Neuronal stem cell (in vitro differentiated cells): ENCODE measurements around the gene DDX39A.
"Not testable (repeated sequence)": the region's sequence is repeated elsewhere in the genome, so short reads cannot be mapped to it uniquely, and the experiment has no call there.

ENCODE experiments used
- DNase-seq: peaks from one replicate; pipeline ENCODE4 v3.0.0-alpha.2; 2013; ENCODE audit warnings: low spot score
- H2AFZ ChIP-seq: one replicate; pipeline ENCODE4 v1.6.1; 2013; ENCODE audit warnings: mild to moderate bottlenecking, low read length, inconsistent platforms
- H2AK5ac ChIP-seq: 2 replicates; pipeline ENCODE4 v1.6.1; 2013; ENCODE audit warnings: low read depth, mild to moderate bottlenecking, inconsistent platforms, low read length, moderate library complexity, mixed read lengths
- H2BK120ac ChIP-seq: 2 replicates; pipeline ENCODE4 v1.6.1; 2013; ENCODE audit warnings: low read depth, mild to moderate bottlenecking, inconsistent platforms, low read length, moderate library complexity, mixed read lengths
- H2BK12ac ChIP-seq: one replicate; pipeline ENCODE4 v1.6.1; 2013; ENCODE audit warnings: low read length, inconsistent platforms
- H2BK15ac ChIP-seq: 2 replicates; pipeline ENCODE4 v1.6.1; 2013; ENCODE audit warnings: mild to moderate bottlenecking, low read length, inconsistent platforms, mixed read lengths
- H2BK5ac ChIP-seq: one replicate; pipeline ENCODE4 v1.6.1; 2013; ENCODE audit warnings: inconsistent platforms, mild to moderate bottlenecking, low read length, moderate library complexity
- H3K14ac ChIP-seq: one replicate; pipeline ENCODE4 v1.6.1; 2013; ENCODE audit warnings: low read length, inconsistent platforms
- H3K18ac ChIP-seq: 2 replicates; pipeline ENCODE4 v1.6.1; 2013; ENCODE audit warnings: low read length, inconsistent platforms
- H3K23ac ChIP-seq: 2 replicates; pipeline ENCODE4 v1.6.1; 2013; ENCODE audit warnings: low read depth, mild to moderate bottlenecking, mixed read lengths, low read length, inconsistent platforms; ENCODE audit not compliant: poor library complexity
- H3K27ac ChIP-seq: replicated peaks from 3 replicates; pipeline ENCODE4 v1.5.1; 2013; ENCODE audit warnings: low read length, inconsistent platforms
- H3K27me3 ChIP-seq, 3 experiments: 2 replicates each; pipeline ENCODE4 v1.6.1; 2013; ENCODE audit warnings: low read length in 3 of 3, mild to moderate bottlenecking in 2 of 3, inconsistent platforms in 1 of 3, low read depth in 1 of 3, mixed read lengths in 1 of 3, moderate library complexity in 1 of 3; ENCODE audit not compliant: control insufficient read depth in 3 of 3, insufficient read depth in 3 of 3
- H3K36me3 ChIP-seq, 2 donors: replicated peaks in 1 of 2; 2 replicates each; pipeline ENCODE4 v1.6.1; 2013; ENCODE audit warnings: low read length in 2 of 2; ENCODE audit not compliant: control insufficient read depth in 2 of 2, insufficient read depth in 2 of 2
- H3K4ac ChIP-seq: 2 replicates; pipeline ENCODE4 v1.6.1; 2013; ENCODE audit warnings: inconsistent platforms, mild to moderate bottlenecking, low read length, moderate library complexity
- H3K4me1 ChIP-seq, 2 donors: 1 replicate in 1 of 2; 2 replicates in 1 of 2; pipeline ENCODE4 v1.6.1; 2013; ENCODE audit warnings: low read length in 2 of 2, low read depth in 1 of 2; ENCODE audit not compliant: control insufficient read depth in 2 of 2, insufficient read depth in 1 of 2
- H3K4me2 ChIP-seq: one replicate; pipeline ENCODE4 v1.6.1; 2013; ENCODE audit warnings: mild to moderate bottlenecking, low read length, inconsistent platforms; ENCODE audit not compliant: insufficient read depth, poor library complexity, severe bottlenecking
- H3K4me3 ChIP-seq, 2 donors: 2 replicates each; pipeline ENCODE4 v1.5.1; 2013; ENCODE audit warnings: low read length in 2 of 2, mild to moderate bottlenecking in 2 of 2, inconsistent platforms in 1 of 2, moderate library complexity in 1 of 2
- H3K79me1 ChIP-seq: one replicate; pipeline ENCODE4 v1.6.1; 2013; ENCODE audit warnings: low read depth, mild to moderate bottlenecking, inconsistent platforms, low read length, moderate library complexity
- H3K9ac ChIP-seq: one replicate; pipeline ENCODE4 v1.6.1; 2013; ENCODE audit warnings: mild to moderate bottlenecking, low read depth, low read length, inconsistent platforms; ENCODE audit not compliant: poor library complexity
- H3K9me3 ChIP-seq, 2 donors: replicated peaks in 1 of 2; 2 replicates each; pipeline versions ENCODE3 to v1.6.1; 2013; ENCODE audit warnings: low read length in 2 of 2, mild to moderate bottlenecking in 2 of 2, inconsistent platforms in 1 of 2, low read depth in 1 of 2, mixed read lengths in 1 of 2, moderate library complexity in 1 of 2; ENCODE audit not compliant: control insufficient read depth in 2 of 2, insufficient read depth in 1 of 2
- H4K8ac ChIP-seq: one replicate; pipeline ENCODE4 v1.6.1; 2013; ENCODE audit warnings: low read depth, mild to moderate bottlenecking, inconsistent platforms, low read length, moderate library complexity
- H4K91ac ChIP-seq: one replicate; pipeline ENCODE4 v1.6.1; 2013; ENCODE audit warnings: low read length, low read depth, mild to moderate bottlenecking, inconsistent platforms; ENCODE audit not compliant: poor library complexity
- WGBS, 2 donors: extraction: QIAGEN DNeasy Blood & Tissue Kit; methylation state at CpG; one replicate each; pipeline ENCODE4 v1.1.7; 2013; ENCODE audit warnings: missing lambda C conversion rate in 2 of 2, mixed read lengths in 1 of 2; ENCODE audit not compliant: insufficient read length in 2 of 2, insufficient replicate concordance in 1 of 2; ENCODE audit errors: extremely low coverage in 2 of 2; 5-methylcytosine and 5-hydroxymethylcytosine counted together

The DDX39A gene

DNA sequence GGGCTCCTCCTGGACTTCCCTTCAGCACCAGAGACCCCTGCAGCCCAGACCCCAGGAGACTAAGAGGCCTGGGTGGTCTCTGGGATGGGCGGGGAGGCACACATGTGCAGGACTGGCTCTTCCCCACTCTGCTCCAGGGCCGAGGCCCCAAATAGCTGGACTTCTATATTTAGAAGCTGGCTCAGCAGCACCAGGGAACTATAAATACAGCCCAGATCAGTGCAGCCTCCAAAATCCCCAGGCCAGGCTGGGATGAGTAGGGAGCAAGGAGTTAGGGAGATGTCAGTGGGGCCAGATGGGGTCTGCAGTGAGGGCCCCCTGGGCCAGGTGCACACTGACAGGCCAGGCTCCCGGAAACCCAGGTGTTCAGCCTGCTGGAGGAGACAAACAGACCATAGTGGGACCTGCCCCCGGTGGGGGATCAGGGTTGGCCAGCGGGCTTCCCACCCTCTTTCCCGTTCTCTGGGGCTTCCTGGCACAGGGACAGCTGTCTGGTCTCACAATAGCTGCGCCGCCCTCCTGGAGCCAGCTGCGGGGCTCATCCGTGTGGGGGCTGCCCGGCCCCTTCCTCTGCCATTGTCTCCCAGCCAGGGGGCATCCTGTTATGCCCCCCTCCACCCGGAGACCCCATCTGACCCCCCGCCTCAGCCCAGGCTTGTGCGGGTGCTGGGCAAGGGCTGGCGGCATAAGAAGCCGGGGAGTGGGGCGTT, 43.4 kb downstream of the DDX39A start:
- no peak for DNase-seq
- Histone ChIP-seq H3K4me2 (no peak overlapping the region), H3K79me1 (no peaks in the 10 kb centered on the region), H3K18ac (peak overlapping the region; percentile 38), H3K27ac (no peak overlapping the region), H3K9ac (peak overlapping the region; percentile 24), H3K14ac (peak overlapping the region; percentile 38), H2AFZ (peak overlapping the region; percentile 56), H2AK5ac (peak overlapping the region; percentile 78), H4K91ac (no peak overlapping the region), H3K23ac (no peak overlapping the region), H2BK15ac (peak overlapping the region; percentile 85), H2BK120ac (no peak overlapping the region), H3K9me3 (no peaks in the 10 kb centered on the region), H3K4ac (peak overlapping the region; percentile 67), H3K27me3 (peaks cover 0 to 3% (median 0%) of the 10 kb centered on the region in 3 experiments), H2BK5ac (no peak overlapping the region), H3K36me3 (no peaks in the 10 kb centered on the region), H4K8ac (no peak overlapping the region), H3K4me1 (peaks cover 7 to 14% of the 10 kb centered on the region in 2 donors), H2BK12ac (no peak overlapping the region), H3K4me3 (no peak overlapping the region)
- no CpG with 5 or more reads among the region's 17 CpGs for whole genome bisulfite sequencing, 2 donors

- Histone ChIP-seq H3K36me3 (no peaks in the 10 kb centered on the region), H3K4ac (no peak overlapping the region), H3K4me1 (peaks cover 7 to 17% of the 10 kb centered on the region in 2 donors), H3K79me1 (no peaks in the 10 kb centered on the region), H2BK15ac (peak overlapping the region; percentile 68), H2BK12ac (no peak overlapping the region), H3K9ac (peak overlapping the region; percentile 24), H3K27ac (no peak overlapping the region), H4K8ac (no peak overlapping the region), H3K27me3 (peaks cover 0 to 3% (median 0%) of the 10 kb centered on the region in 3 experiments), H3K4me2 (no peak overlapping the region), H3K9me3 (no peaks in the 10 kb centered on the region), H3K14ac (no peak overlapping the region), H2AFZ (peak overlapping the region; percentile 56), H3K18ac (peak overlapping the region; percentile 15), H4K91ac (no peak overlapping the region), H2AK5ac (no peak overlapping the region), H2BK120ac (no peak overlapping the region), H3K23ac (no peak overlapping the region), H3K4me3 (no peak overlapping the region), H2BK5ac (no peak overlapping the region)
- WGBS, 2 donors: no CpG with 5 or more reads among the region's 12 CpGs
- no peak for DNase-seq
Measured at GRCh38 chr19:14375055-14375581, 44.0 kb downstream of the DDX39A start.

GRCh38 chr19:14374313-14374712, 44.8 kb downstream of the DDX39A start:
- H3K4me3 ChIP-seq, H3K27me3 ChIP-seq, H3K23ac ChIP-seq, H3K18ac ChIP-seq, H3K27ac ChIP-seq, H4K91ac ChIP-seq, H3K4ac ChIP-seq, H2BK12ac ChIP-seq, H3K9ac ChIP-seq, H2AK5ac ChIP-seq, H2BK120ac ChIP-seq, H2BK5ac ChIP-seq, H3K79me1 ChIP-seq, H4K8ac ChIP-seq, H3K36me3 ChIP-seq, DNase-seq, H3K9me3 ChIP-seq, H2AFZ ChIP-seq, H3K14ac ChIP-seq, H3K4me2 ChIP-seq, H2BK15ac ChIP-seq: not testable (repeated sequence)
- whole genome bisulfite sequencing, 2 donors: no CpG with 5 or more reads among the region's 9 CpGs
- H3K4me1 ChIP-seq: peaks cover 7 to 24% of the 10 kb centered on the region in 2 donors

GRCh38 chr19:14372384-14373077, 46.6 kb downstream of the DDX39A start:
- H3K4me1 ChIP-seq: peaks cover 2 to 16% of the 10 kb centered on the region in 2 donors
- not testable (repeated sequence) for H2AK5ac ChIP-seq, H3K4me2 ChIP-seq, DNase-seq, H3K4me3 ChIP-seq, H4K8ac ChIP-seq, H2BK15ac ChIP-seq, H4K91ac ChIP-seq, H2BK120ac ChIP-seq, H2BK12ac ChIP-seq, H3K14ac ChIP-seq, H3K9ac ChIP-seq, H3K27ac ChIP-seq, H3K9me3 ChIP-seq, H3K23ac ChIP-seq, H3K27me3 ChIP-seq, H2AFZ ChIP-seq, H2BK5ac ChIP-seq, H3K79me1 ChIP-seq, H3K4ac ChIP-seq, H3K36me3 ChIP-seq, H3K18ac ChIP-seq
- 100% methylated on average over 1 of the region's 8 CpGs; no CpG with 5 or more reads in 1 of the 2 donors for WGBS, 2 donors
